ENCODE measurements around the gene CTSK.

Gene CTSK

GRCh38 chr1:150751443-150751842 lies 56.6 kb downstream of the CTSK start:
- no peak overlapping the region for H3K27ac ChIP-seq (ENCODE audit: low read length)
- no peaks in the 10 kb centered on the region for H3K4me1 ChIP-seq (ENCODE audit: insufficient read depth, low read length)
- H3K9ac ChIP-seq (ENCODE audit: low read depth, low read length), result no peak overlapping the region
- H3K4me3 ChIP-seq (ENCODE audit: low read length), result no peak overlapping the region
- H3K9me3 ChIP-seq (ENCODE audit: insufficient read depth, low read depth, low read length), result no peaks in the 10 kb centered on the region
- no peaks in the 10 kb centered on the region for H3K27me3 ChIP-seq (ENCODE audit: insufficient read depth, low read length)
- H3K36me3 ChIP-seq (ENCODE audit: insufficient read depth, low read depth, low read length), result no peaks in the 10 kb centered on the region

- Histone ChIP-seq H3K4me1 (ENCODE audit: insufficient read depth, low read length) (no peaks in the 10 kb centered on the region), H3K9me3 (ENCODE audit: insufficient read depth, low read depth, low read length) (no peaks in the 10 kb centered on the region), H3K27ac (ENCODE audit: low read length) (no peak overlapping the region), H3K36me3 (ENCODE audit: insufficient read depth, low read depth, low read length) (no peaks in the 10 kb centered on the region), H3K27me3 (ENCODE audit: insufficient read depth, low read length) (no peaks in the 10 kb centered on the region), H3K9ac (ENCODE audit: low read depth, low read length) (no peak overlapping the region), H3K4me3 (ENCODE audit: low read length) (no peak overlapping the region)
Measured at GRCh38 chr1:150749720-150750311, 58.2 kb downstream of the CTSK start.

GRCh38 chr1:150748878-150749719 lies 59.0 kb downstream of the CTSK start:
- H3K36me3 ChIP-seq (ENCODE audit: insufficient read depth, low read depth, low read length), result no peaks in the 10 kb centered on the region
- no peak overlapping the region for H3K9ac ChIP-seq (ENCODE audit: low read depth, low read length)
- no peaks in the 10 kb centered on the region for H3K4me1 ChIP-seq (ENCODE audit: insufficient read depth, low read length)
- H3K27ac ChIP-seq (ENCODE audit: low read length), result no peak overlapping the region
- H3K4me3 ChIP-seq (ENCODE audit: low read length), result no peak overlapping the region
- H3K27me3 ChIP-seq (ENCODE audit: insufficient read depth, low read length), result no peaks in the 10 kb centered on the region
- no peaks in the 10 kb centered on the region for H3K9me3 ChIP-seq (ENCODE audit: insufficient read depth, low read depth, low read length)
